B cell (primary cell): ENCODE data around the gene PRRC2A.

ENCODE experiments used
- CTCF ChIP-seq: fragments of 200-600 bp; IDR thresholded peaks from one replicate; pipeline ENCODE4 v1.8.0; 2022; ENCODE audit warnings: antibody characterized with exemption, mild to moderate bottlenecking
- EZH2 ChIP-seq: IDR thresholded peaks from 2 replicates; pipeline ENCODE4 v1.6.1; 2012; ENCODE audit warnings: borderline replicate concordance, low read depth, mild to moderate bottlenecking, moderate library complexity, low read length; ENCODE audit not compliant: insufficient read depth, poor library complexity, severe bottlenecking

GRCh38 chr6:31579119-31579505 is 41.4 kb upstream of the PRRC2A start:
- no peak for TF ChIP-seq CTCF
- TF ChIP-seq EZH2: no peak
